GM12878 (cell line): ENCODE measurements around the gene CENPW.

Experiments used
- CEBPB ChIP-seq, 2 experiments: fragments of 150-350 bp in 1 of 2; IDR thresholded peaks; 2 replicates each; pipeline ENCODE4 v1.6.1; 2012 to 2014; ENCODE audit warnings: low read depth in 2 of 2, low read length in 2 of 2, borderline replicate concordance in 1 of 2, inconsistent platforms in 1 of 2
- EGR1 ChIP-seq, 2 experiments: IDR thresholded peaks; 1 replicate in 1 of 2; 2 replicates in 1 of 2; pipeline ENCODE4 v1.6.1; 2011 to 2012; ENCODE audit warnings: low read depth in 2 of 2, low read length in 2 of 2, borderline replicate concordance in 1 of 2, mild to moderate bottlenecking in 1 of 2, moderate library complexity in 1 of 2
- EZH2 ChIP-seq: IDR thresholded peaks from 2 replicates; pipeline ENCODE4 v1.6.1; 2012; ENCODE audit warnings: low read depth, mild to moderate bottlenecking, control low read depth, inconsistent platforms, low read length, borderline replicate concordance; ENCODE audit not compliant: control insufficient read depth
- IKZF2 ChIP-seq, 2 experiments: fragments of 450-650 bp; IDR thresholded peaks; 2 replicates each; pipeline ENCODE4 v1.6.1; 2017; ENCODE audit warnings: mild to moderate bottlenecking in 2 of 2, moderate library complexity in 2 of 2
- JUND ChIP-seq: IDR thresholded peaks from 2 replicates; pipeline ENCODE4 v1.6.1; 2012; ENCODE audit warnings: low read depth, mild to moderate bottlenecking, low read length, improper control_type of control experiment, moderate library complexity
- POLR2A ChIP-seq: IDR thresholded peaks from 2 replicates; pipeline ENCODE4 v1.6.1; 2011; ENCODE audit warnings: low read depth, mild to moderate bottlenecking, low read length
- SPI1 ChIP-seq: IDR thresholded peaks from 2 replicates; pipeline ENCODE4 v1.6.1; 2011; ENCODE audit warnings: low read depth, mild to moderate bottlenecking, low read length, moderate library complexity, borderline replicate concordance; ENCODE audit not compliant: insufficient read depth
- TCF7 ChIP-seq: IDR thresholded peaks from 2 replicates; pipeline ENCODE4 v1.6.1; 2014; ENCODE audit warnings: antibody characterized with exemption, borderline replicate concordance
- ZNF622 ChIP-seq: fragments of 450-650 bp; IDR thresholded peaks from 2 replicates; pipeline ENCODE4 v1.6.1; 2017; ENCODE audit warnings: mild to moderate bottlenecking, inconsistent platforms
- TF ChIP-seq, protein P1 (sequence below), 3 experiments: IDR thresholded peaks in 2 of 3; conservative IDR thresholded peaks in 1 of 3; 2 replicates each; pipeline ENCODE4 v1.5.1; 2011; ENCODE audit warnings: low read depth in 3 of 3, low read length in 3 of 3, mild to moderate bottlenecking in 3 of 3, control low read depth in 2 of 3, moderate library complexity in 2 of 3, inconsistent platforms in 1 of 3, mixed read lengths in 1 of 3; ENCODE audit not compliant: control insufficient read depth in 2 of 3, insufficient read depth in 1 of 3; ENCODE audit errors: extremely low read depth in 1 of 3
- TF ChIP-seq, protein P2 (sequence below): IDR thresholded peaks from 2 replicates; pipeline ENCODE4 v1.6.1; 2012; ENCODE audit warnings: low read depth, low read length, improper control_type of control experiment
- TF ChIP-seq, protein P3 (sequence below): fragments of 450-650 bp; IDR thresholded peaks from 2 replicates; pipeline ENCODE4 v1.6.1; 2016; ENCODE audit warnings: mild to moderate bottlenecking

DNA sequence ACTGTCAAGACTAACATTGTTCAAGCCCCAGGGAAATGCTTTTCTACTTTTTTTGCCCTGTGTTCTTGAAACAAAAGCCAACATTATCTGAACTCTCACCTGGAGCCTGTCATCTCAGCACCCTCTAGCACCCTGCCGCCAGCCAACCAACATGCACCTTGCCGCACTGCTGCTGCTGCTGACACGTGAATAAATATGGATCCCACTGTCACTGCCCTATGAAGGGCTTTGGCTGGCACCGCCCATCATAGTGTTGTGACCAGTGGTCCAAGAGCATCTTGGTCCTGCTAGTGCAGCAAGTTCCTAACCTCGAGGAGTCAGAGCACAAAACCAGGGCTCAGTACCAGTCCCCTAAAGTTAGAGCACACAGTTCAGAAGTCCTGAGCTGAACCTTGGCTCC lies 41.6 kb downstream of the CENPW start:
- TF ChIP-seq, protein P1, sequence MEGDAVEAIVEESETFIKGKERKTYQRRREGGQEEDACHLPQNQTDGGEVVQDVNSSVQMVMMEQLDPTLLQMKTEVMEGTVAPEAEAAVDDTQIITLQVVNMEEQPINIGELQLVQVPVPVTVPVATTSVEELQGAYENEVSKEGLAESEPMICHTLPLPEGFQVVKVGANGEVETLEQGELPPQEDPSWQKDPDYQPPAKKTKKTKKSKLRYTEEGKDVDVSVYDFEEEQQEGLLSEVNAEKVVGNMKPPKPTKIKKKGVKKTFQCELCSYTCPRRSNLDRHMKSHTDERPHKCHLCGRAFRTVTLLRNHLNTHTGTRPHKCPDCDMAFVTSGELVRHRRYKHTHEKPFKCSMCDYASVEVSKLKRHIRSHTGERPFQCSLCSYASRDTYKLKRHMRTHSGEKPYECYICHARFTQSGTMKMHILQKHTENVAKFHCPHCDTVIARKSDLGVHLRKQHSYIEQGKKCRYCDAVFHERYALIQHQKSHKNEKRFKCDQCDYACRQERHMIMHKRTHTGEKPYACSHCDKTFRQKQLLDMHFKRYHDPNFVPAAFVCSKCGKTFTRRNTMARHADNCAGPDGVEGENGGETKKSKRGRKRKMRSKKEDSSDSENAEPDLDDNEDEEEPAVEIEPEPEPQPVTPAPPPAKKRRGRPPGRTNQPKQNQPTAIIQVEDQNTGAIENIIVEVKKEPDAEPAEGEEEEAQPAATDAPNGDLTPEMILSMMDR (IDR thresholded peaks at IDR 0.05 in 2 of 3, conservative IDR thresholded peaks at IDR 0.05 in 1 of 3; ENCODE audit: control insufficient read depth in 2 of 3, extremely low read depth in 1 of 3, insufficient read depth in 1 of 3, low read depth in 3 of 3, low read length in 3 of 3): no peak
- TF ChIP-seq POLR2A: no peak
- TF ChIP-seq SPI1: no peak
- TF ChIP-seq EZH2: no peak
- no peak for TF ChIP-seq JUND
- no peak for TF ChIP-seq IKZF2 (IDR thresholded peaks at IDR 0.05)
- no peak for TF ChIP-seq ZNF622
- no peak for TF ChIP-seq EGR1 (IDR thresholded peaks at IDR 0.05; ENCODE audit: borderline replicate concordance in 1 of 2, low read depth in 2 of 2, low read length in 2 of 2)
- TF ChIP-seq, protein P2, sequence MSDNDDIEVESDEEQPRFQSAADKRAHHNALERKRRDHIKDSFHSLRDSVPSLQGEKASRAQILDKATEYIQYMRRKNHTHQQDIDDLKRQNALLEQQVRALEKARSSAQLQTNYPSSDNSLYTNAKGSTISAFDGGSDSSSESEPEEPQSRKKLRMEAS: no peak
- TF ChIP-seq, protein P3, sequence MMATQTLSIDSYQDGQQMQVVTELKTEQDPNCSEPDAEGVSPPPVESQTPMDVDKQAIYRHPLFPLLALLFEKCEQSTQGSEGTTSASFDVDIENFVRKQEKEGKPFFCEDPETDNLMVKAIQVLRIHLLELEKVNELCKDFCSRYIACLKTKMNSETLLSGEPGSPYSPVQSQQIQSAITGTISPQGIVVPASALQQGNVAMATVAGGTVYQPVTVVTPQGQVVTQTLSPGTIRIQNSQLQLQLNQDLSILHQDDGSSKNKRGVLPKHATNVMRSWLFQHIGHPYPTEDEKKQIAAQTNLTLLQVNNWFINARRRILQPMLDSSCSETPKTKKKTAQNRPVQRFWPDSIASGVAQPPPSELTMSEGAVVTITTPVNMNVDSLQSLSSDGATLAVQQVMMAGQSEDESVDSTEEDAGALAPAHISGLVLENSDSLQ: no peak
- no peak for TF ChIP-seq TCF7
- no peak for TF ChIP-seq CEBPB (IDR thresholded peaks at IDR 0.05; ENCODE audit: borderline replicate concordance in 1 of 2, low read depth in 2 of 2, low read length in 2 of 2)
